Posterior cingulate gyrus (tissue), 11 donors: Measurements from ENCODE around the gene RAX.

Experiments
- DNase-seq, 10 donors: peaks; one replicate each; pipeline versions ENCODE4 v3.0.0 to v3.0.0-alpha.2; 2020 to 2021; ENCODE audit warnings: mixed read lengths in 3 of 10
- intact Hi-C: fragments of 100-400 bp; cut with DNase I; formaldehyde crosslinking; loops from one replicate; pipeline ENCODE4 v1.15.1; 2023

The RAX gene

GRCh38 chr18:59272891-59273758 is at the start of gene RAX:
Gene RAX, minus strand, starts transcription at chr18:59273454. Its CDS starts 248 bp downstream, at chr18:59273206.
- peak in 2 of 10 donors; percentile 75 to 76 for DNase-seq

GRCh38 chr18:59318460-59319050 is 45.3 kb upstream of the RAX start, which contains the start of gene CPLX4:
Gene CPLX4, minus strand, starts transcription at chr18:59318649. Its CDS starts 187 bp downstream, at chr18:59318462.
- intact Hi-C loops = no loop called here
- DNase-seq = no peak

More at GRCh38 chr18:59272891-59273758, at the start of gene RAX:
- intact Hi-C loops = no loop called here

GRCh38 chr18:59311631-59312030 is 38.4 kb upstream of the RAX start:
- intact Hi-C loops = no loop called here
- no peak for DNase-seq

GRCh38 chr18:59308938-59309260 is 35.6 kb upstream of the RAX start:
- intact Hi-C loops = loop anchor here (2.0 to 5.0 kb wide), 2 partner anchors 60 to 93 kb away; no protein-coding TSS in a partner anchor
- DNase-seq = no peak

- intact Hi-C loops = loop anchor here (2.0 to 5.0 kb wide), 2 partner anchors 60 to 94 kb away; no protein-coding TSS in a partner anchor
- DNase-seq = peak; percentile 20 to 94 (median 68)
These were observed 35.1 kb upstream of the RAX start for GRCh38 chr18:59308248-59308937.

GRCh38 chr18:59306640-59307039 is 33.4 kb upstream of the RAX start:
- peak in 1 of 10 donors; percentile 56 for DNase-seq
- intact Hi-C loops = loop anchor here (5.0 kb wide), 1 partner anchor 96 kb away; no protein-coding TSS in a partner anchor

- DNase-seq = no peak
- intact Hi-C loops = loop anchor here (5.0 kb wide), 1 partner anchor 97 kb away; no protein-coding TSS in a partner anchor
These were observed 32.0 kb upstream of the RAX start for GRCh38 chr18:59305295-59305694.

GRCh38 chr18:59303656-59304195 is 30.5 kb upstream of the RAX start:
- intact Hi-C loops = no loop called here
- DNase-seq = no peak

GRCh38 chr18:59303006-59303405 is 29.8 kb upstream of the RAX start:
- DNase-seq = no peak
- intact Hi-C loops = no loop called here

- intact Hi-C loops = no loop called here
- no peak for DNase-seq
These were observed 28.7 kb upstream of the RAX start for GRCh38 chr18:59301929-59302328.

GRCh38 chr18:59300676-59301285 is 27.5 kb upstream of the RAX start:
- DNase-seq = no peak
- intact Hi-C loops = no loop called here

- no peak for DNase-seq
- intact Hi-C loops = no loop called here
These were observed 25.6 kb upstream of the RAX start for GRCh38 chr18:59298871-59299270.

GRCh38 chr18:59293317-59293716 is 20.1 kb upstream of the RAX start:
- no peak for DNase-seq
- intact Hi-C loops = no loop called here

GRCh38 chr18:59286341-59286740 is 13.1 kb upstream of the RAX start:
- no peak for DNase-seq
- intact Hi-C loops = no loop called here

GRCh38 chr18:59282341-59282740 is 9.1 kb upstream of the RAX start:
- no peak for DNase-seq
- intact Hi-C loops = no loop called here

GRCh38 chr18:59279722-59280121 is 6.5 kb upstream of the RAX start:
- intact Hi-C loops = no loop called here
- no peak for DNase-seq

GRCh38 chr18:59279193-59279592 is 5.9 kb upstream of the RAX start:
- no peak for DNase-seq
- intact Hi-C loops = no loop called here

GRCh38 chr18:59278793-59279192 is 5.5 kb upstream of the RAX start:
- intact Hi-C loops = no loop called here
- DNase-seq = no peak

- intact Hi-C loops = no loop called here
These were observed 2.8 kb upstream of the RAX start for GRCh38 chr18:59276047-59276446.

GRCh38 chr18:59275406-59275949 is 2.2 kb upstream of the RAX start:
- DNase-seq = no peak
- intact Hi-C loops = no loop called here

More at GRCh38 chr18:59276047-59276446, 2.8 kb upstream of the RAX start:
- DNase-seq = no peak
